Stimulated activated CD8-positive, alpha-beta memory T cell treated with anti-CD3 and anti-CD28 coated beads, Interleukin-12 subunit alpha, Interleukin-12 subunit beta, amount 100 ng/mL, for 24 hours (primary cell): ENCODE data around the gene RBMY1B.
"Not testable (repeated sequence)": the region's sequence is repeated elsewhere in the genome, so short reads cannot be mapped to it uniquely, and the experiment has no call there.

Experiments used
- DNase-seq: peaks from one replicate; pipeline ENCODE4 v3.0.0-alpha.2; 2020; ENCODE audit errors: extremely low read depth

The RBMY1B gene

GRCh38 chrY:21511038-21511437, at the start of gene RBMY1B:
Gene RBMY1B (plus strand): TSS chrY:21511338. CDS start chrY:21513351, 2,013 bp downstream.
- not testable (repeated sequence) for DNase-seq

- DNase-seq, result not testable (repeated sequence)
Observed at GRCh38 chrY:21462915-21463314, 48.2 kb upstream of the RBMY1B start.

DNA sequence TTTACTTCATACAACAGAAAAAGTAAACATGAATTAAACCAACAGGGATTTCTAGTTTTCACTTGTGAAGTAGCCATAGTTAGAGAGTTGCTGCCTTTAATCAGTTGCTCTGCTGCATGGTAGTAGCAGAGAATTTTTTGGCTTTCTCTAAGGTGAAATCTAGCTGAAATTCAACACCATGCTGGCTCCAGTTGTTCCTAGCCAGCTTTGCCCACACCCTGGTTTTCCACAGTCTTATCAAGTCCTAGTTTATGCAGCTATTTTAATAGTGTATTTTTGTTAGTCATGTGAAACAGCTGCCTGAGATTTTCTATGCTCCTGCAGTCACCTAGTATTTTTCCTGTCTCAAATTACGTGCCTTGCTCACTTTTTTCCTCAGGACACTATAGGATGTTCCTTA, 28.2 kb upstream of the RBMY1B start:
- no peak for DNase-seq

- not testable (repeated sequence) for DNase-seq
Observed at GRCh38 chrY:21534579-21534978, 23.4 kb downstream of the RBMY1B start, which contains the start of gene RBMY1A1. Gene RBMY1A1 (plus strand): TSS chrY:21534879. CDS start chrY:21536892, 2,013 bp downstream.

GRCh38 chrY:21559316-21559984, 48.3 kb downstream of the RBMY1B start:
- not testable (repeated sequence) for DNase-seq
